Coronary artery (tissue), 2 donors: Measurements from ENCODE around the gene PARP6.
"Not testable (repeated sequence)": the region's sequence is repeated elsewhere in the genome, so short reads cannot be mapped to it uniquely, and the experiment has no call there.

ENCODE experiments used
- DNase-seq: peaks from one replicate; pipeline ENCODE4 v3.0.0-alpha.2; 2017; ENCODE audit warnings: low spot score
- H3K27ac ChIP-seq, 2 donors: fragments of 200-600 bp; sonication (generic); one replicate each; pipeline ENCODE4 v1.5.1; 2016 to 2019
- H3K4me3 ChIP-seq: fragments of 200-600 bp; sonication (generic); 2 replicates; pipeline ENCODE4 v1.5.1; 2016; ENCODE audit warnings: mild to moderate bottlenecking, moderate library complexity
- CTCF ChIP-seq: fragments of 200-600 bp; sonication (generic); IDR thresholded peaks from one replicate; pipeline ENCODE4 v1.5.1; 2019; ENCODE audit warnings: antibody characterized with exemption

PARP6 gene

GRCh38 chr15:72280751-72281150 is 8.4 kb upstream of the PARP6 start:
- no peak for DNase-seq
- Histone ChIP-seq H3K4me3 (no peak overlapping the region), H3K27ac (no peak overlapping the region)
- TF ChIP-seq CTCF: no peak

GRCh38 chr15:72278737-72279136 is 6.4 kb upstream of the PARP6 start:
- Histone ChIP-seq H3K4me3 (no peak overlapping the region), H3K27ac (no peak overlapping the region)
- DNase-seq: no peak
- no peak for TF ChIP-seq CTCF

- no peak for DNase-seq
- no peak for TF ChIP-seq CTCF
Measured at GRCh38 chr15:72276326-72276700, 4.0 kb upstream of the PARP6 start.

GRCh38 chr15:72275635-72276325 is 3.4 kb upstream of the PARP6 start:
- H3K27ac ChIP-seq, H3K4me3 ChIP-seq, DNase-seq: not testable (repeated sequence)

More at GRCh38 chr15:72276326-72276700, 4.0 kb upstream of the PARP6 start:
- no peak overlapping the region for H3K27ac ChIP-seq
- no peak overlapping the region for H3K4me3 ChIP-seq

- no peak for DNase-seq
- no peak for TF ChIP-seq CTCF
- H3K4me3 ChIP-seq: peak overlapping the region; percentile 92
- H3K27ac ChIP-seq: peak overlapping the region; percentile 84 to 92
Measured at GRCh38 chr15:72272997-72273352, 621 bp upstream of the PARP6 start.

GRCh38 chr15:72271895-72272212 is 500 bp downstream of the PARP6 start:
- DNase-seq: no peak
- TF ChIP-seq CTCF: no peak
- H3K27ac ChIP-seq: peak overlapping the region; percentile 84 to 92
- peak overlapping the region; percentile 92 for H3K4me3 ChIP-seq

GRCh38 chr15:72271221-72271620 is 1.1 kb downstream of the PARP6 start:
- Histone ChIP-seq H3K4me3 (peak overlapping the region; percentile 92), H3K27ac (peak overlapping the region in 1 of 2 donors; percentile 84)
- TF ChIP-seq CTCF: no peak
- no peak for DNase-seq

- no peak for DNase-seq
- no peak for TF ChIP-seq CTCF
- Histone ChIP-seq H3K27ac (no peak overlapping the region), H3K4me3 (no peak overlapping the region)
Measured at GRCh38 chr15:72269739-72270138, 2.6 kb downstream of the PARP6 start.
